Natural killer cell (primary cell): ENCODE results near the gene ANKRD11. TPM values are rescaled to one million over a fixed set of nuclear protein-coding genes. Genes with fewer than 3 reads are reported as not detected.

Source experiments
- ATAC-seq, 3 donors: fragments of 150-1000 bp in 2 of 3; fragments of 200-7000 bp in 1 of 3; cut with Tn5 transposase; 1 replicate in 1 of 3; 2 replicates in 2 of 3; pipeline ENCODE4 v1.10.0; 2021; ENCODE audit warnings: mild to moderate bottlenecking in 2 of 3, moderate library complexity in 2 of 3
- DNase-seq, 2 donors: peaks; one replicate each; pipeline versions ENCODE4 v3.0.0 to v3.0.0-alpha.2; 2013 to 2021; ENCODE audit warnings: mixed read lengths in 1 of 2
- H3K27ac ChIP-seq: one replicate; pipeline ENCODE4 v1.5.1; 2013; ENCODE audit warnings: mild to moderate bottlenecking, low read length
- H3K27me3 ChIP-seq: one replicate; pipeline ENCODE4 v1.6.1; 2013; ENCODE audit warnings: low read length; ENCODE audit not compliant: control insufficient read depth, insufficient read depth
- H3K36me3 ChIP-seq: one replicate; pipeline ENCODE4 v1.6.1; 2013; ENCODE audit warnings: low read length; ENCODE audit not compliant: control insufficient read depth, insufficient read depth
- H3K4me1 ChIP-seq: one replicate; pipeline ENCODE4 v1.6.1; 2013; ENCODE audit warnings: low read length; ENCODE audit not compliant: control insufficient read depth, insufficient read depth
- H3K4me3 ChIP-seq: one replicate; pipeline ENCODE4 v1.5.1; 2013; ENCODE audit warnings: low read length
- H3K9me3 ChIP-seq: one replicate; pipeline ENCODE4 v1.6.1; 2013; ENCODE audit warnings: low read length; ENCODE audit not compliant: control insufficient read depth, insufficient read depth
- H3K27ac Mint-ChIP-seq, 2 donors: one replicate each; pipeline ENCODE4 v1.8.0; 2022; ENCODE audit warnings: mild to moderate bottlenecking in 2 of 2, mixed read lengths in 2 of 2, moderate library complexity in 1 of 2
- H3K27me3 Mint-ChIP-seq, 2 donors: one replicate each; pipeline ENCODE4 v1.8.0; 2022; ENCODE audit warnings: low read depth in 2 of 2, mixed read lengths in 2 of 2
- H3K36me3 Mint-ChIP-seq: one replicate; pipeline ENCODE4 v1.8.0; 2022; ENCODE audit warnings: mixed read lengths
- H3K4me1 Mint-ChIP-seq, 2 donors: one replicate each; pipeline ENCODE4 v1.8.0; 2022; ENCODE audit warnings: mixed read lengths in 2 of 2
- H3K4me3 Mint-ChIP-seq: one replicate; pipeline ENCODE4 v1.8.0; 2022; ENCODE audit warnings: mild to moderate bottlenecking, moderate library complexity, mixed read lengths
- H3K9me3 Mint-ChIP-seq, 2 donors: one replicate each; pipeline ENCODE4 v1.8.0; 2022; ENCODE audit warnings: mixed read lengths in 2 of 2
- CTCF ChIP-seq: fragments of 200-600 bp; IDR thresholded peaks from one replicate; pipeline ENCODE4 v1.8.0; 2022; ENCODE audit warnings: antibody characterized with exemption
- WGBS: methylation state at CpG from one replicate; pipeline ENCODE4 v1.1.7; 2013; ENCODE audit warnings: missing lambda C conversion rate; ENCODE audit not compliant: insufficient coverage; 5-methylcytosine and 5-hydroxymethylcytosine counted together
- intact Hi-C: fragments of 100-400 bp; cut with micrococcal nuclease; formaldehyde crosslinking; loops from one replicate; pipeline ENCODE4 v1.14.2; 2022
- total RNA-seq, 4 donors: library from RNA; stranded (reverse); fragments of 120-200 nt in 1 of 4; gene quantifications; one replicate each; pipeline versions ENCODE4 v1.2.3 to v1.2.4, GENCODE V29; 2013 to 2022

The ANKRD11 gene
- total RNA-seq, 3 donors from 2014 or later (not counting 1 experiment from before 2014, with no cell fraction given): 230 to 299 (median 287) TPM

GRCh38 chr16:89380681-89381080 is 109.7 kb downstream of the ANKRD11 start:
- no peak for ATAC-seq
- Mint-ChIP-seq H3K4me1 (peaks cover 78 to 86% of the 10 kb centered on the region in 2 donors), H3K27me3 (no peaks in the 10 kb centered on the region), H3K36me3 (no peaks in the 10 kb centered on the region), H3K27ac (peak overlapping the region; percentile 2 to 48), H3K9me3 (no peaks in the 10 kb centered on the region), H3K4me3 (peak overlapping the region; percentile 1)
- Histone ChIP-seq H3K36me3 (no peaks in the 10 kb centered on the region), H3K4me1 (peaks cover 62% of the 10 kb centered on the region), H3K4me3 (no peak overlapping the region), H3K27ac (no peak overlapping the region), H3K9me3 (no peaks in the 10 kb centered on the region), H3K27me3 (no peaks in the 10 kb centered on the region)
- no peak for TF ChIP-seq CTCF
- 78% methylated on average over 15 of the region's 15 CpGs for WGBS
- intact Hi-C loops: no loop called here
- DNase-seq: no peak

GRCh38 chr16:89378947-89379771 is 111.2 kb downstream of the ANKRD11 start:
- H3K27ac ChIP-seq: no peak overlapping the region
- no peaks in the 10 kb centered on the region for H3K27me3 ChIP-seq
- no peak overlapping the region for H3K4me3 ChIP-seq
- WGBS: 92% methylated on average over 29 of the region's 29 CpGs
- H3K9me3 ChIP-seq: no peaks in the 10 kb centered on the region
- H3K27ac Mint-ChIP-seq: peak overlapping the region; percentile 2 to 48
- no peak for ATAC-seq
- no peaks in the 10 kb centered on the region for H3K36me3 Mint-ChIP-seq
- no peak for TF ChIP-seq CTCF
- no peak for DNase-seq
- peaks cover 77 to 80% of the 10 kb centered on the region in 2 donors for H3K4me1 Mint-ChIP-seq
- H3K9me3 Mint-ChIP-seq: no peaks in the 10 kb centered on the region
- H3K4me1 ChIP-seq: peaks cover 68% of the 10 kb centered on the region
- H3K4me3 Mint-ChIP-seq: no peak overlapping the region
- no peaks in the 10 kb centered on the region for H3K27me3 Mint-ChIP-seq
- no peaks in the 10 kb centered on the region for H3K36me3 ChIP-seq
- intact Hi-C loops: no loop called here

DNA sequence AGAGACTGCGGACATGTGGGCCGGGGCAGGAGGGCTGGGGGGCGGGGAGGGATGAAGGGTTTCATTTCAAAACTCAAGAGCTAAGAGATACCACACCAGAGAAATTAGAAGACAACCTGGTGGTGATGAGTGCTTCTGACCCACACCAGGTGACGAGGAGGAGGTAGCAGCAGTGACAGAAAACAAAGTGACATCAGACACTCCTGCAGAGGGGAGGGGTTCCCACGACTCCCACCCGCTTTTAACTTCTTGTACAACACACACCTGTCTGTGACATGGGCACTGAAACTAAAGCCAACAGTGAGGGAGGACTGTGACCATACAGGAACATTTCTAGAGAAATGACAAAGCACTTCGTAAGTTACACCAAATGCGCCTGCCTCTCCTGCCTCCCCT is 112.9 kb downstream of the ANKRD11 start:
- intact Hi-C loops: no loop called here
- no peak overlapping the region for H3K27ac ChIP-seq
- DNase-seq (no peak), ATAC-seq (peak in 1 of 3 donors; percentile 17)
- TF ChIP-seq CTCF: no peak
- Mint-ChIP-seq H3K4me1 (peaks cover 76% of the 10 kb centered on the region in 2 donors), H3K27ac (peak overlapping the region; percentile 52 to 76), H3K27me3 (no peaks in the 10 kb centered on the region), H3K4me3 (no peak overlapping the region), H3K9me3 (no peaks in the 10 kb centered on the region), H3K36me3 (no peaks in the 10 kb centered on the region)
- 83% methylated on average over 8 of the region's 8 CpGs for WGBS
- H3K9me3 ChIP-seq: no peaks in the 10 kb centered on the region
- H3K4me3 ChIP-seq: no peak overlapping the region
- H3K4me1 ChIP-seq: peaks cover 51% of the 10 kb centered on the region
- H3K36me3 ChIP-seq: no peaks in the 10 kb centered on the region
- H3K27me3 ChIP-seq: no peaks in the 10 kb centered on the region
